PFSK-1 (cell line): Measurements from ENCODE around the gene IKZF1.

Experiments
- FOXP2 ChIP-seq: optimal IDR thresholded peaks from 2 replicates; pipeline ENCODE3; 2011; ENCODE audit warnings: borderline replicate concordance, control low read depth, inconsistent platforms; ENCODE audit not compliant: insufficient read depth; ENCODE audit errors: extremely low read length, extremely low read depth
- POLR2AphosphoS5 ChIP-seq: IDR thresholded peaks from 2 replicates; pipeline ENCODE4 v1.6.1; 2012; ENCODE audit warnings: low read depth, mild to moderate bottlenecking, control low read depth, low read length, moderate library complexity
- SIN3A ChIP-seq: IDR thresholded peaks from 2 replicates; pipeline ENCODE4 v1.6.1; 2012; ENCODE audit warnings: mild to moderate bottlenecking, low read length, moderate library complexity, borderline replicate concordance; ENCODE audit not compliant: insufficient read depth
- TAF1 ChIP-seq: IDR thresholded peaks from 2 replicates; pipeline ENCODE4 v1.6.1; 2012; ENCODE audit warnings: low read length, control low read depth, borderline replicate concordance; ENCODE audit not compliant: insufficient read depth
- TF ChIP-seq, protein P1 (sequence below), 2 experiments: IDR thresholded peaks; 2 replicates each; pipeline versions ENCODE4 v1.6.1 to v1.8.0; 2011 to 2012; ENCODE audit warnings: low read depth in 2 of 2, low read length in 2 of 2, control low read depth in 1 of 2, inconsistent platforms in 1 of 2, mild to moderate bottlenecking in 1 of 2, moderate library complexity in 1 of 2; ENCODE audit not compliant: insufficient read depth in 1 of 2

DNA sequence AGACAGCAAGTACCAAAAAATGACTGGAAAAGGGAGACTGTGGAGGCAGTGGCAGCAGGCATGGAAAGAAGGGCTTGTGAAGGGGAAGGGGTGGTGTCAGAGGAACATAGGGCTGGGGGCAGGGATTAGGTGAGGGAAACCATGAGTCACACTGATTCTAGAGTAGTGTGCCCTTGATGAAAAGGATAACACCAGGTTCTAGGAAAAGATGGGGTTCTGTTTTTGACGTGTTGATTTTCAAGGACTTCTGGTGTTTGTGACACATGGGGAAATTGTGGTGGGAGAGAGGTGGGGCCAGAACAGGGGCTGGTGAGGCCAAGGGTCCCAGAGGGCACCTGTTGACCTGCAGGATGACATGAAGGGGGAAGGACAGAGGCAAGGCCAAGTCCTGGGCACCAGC, 88.6 kb downstream of the IKZF1 start:
- TF ChIP-seq POLR2AphosphoS5 (no peak), SIN3A (no peak), TAF1 (no peak), FOXP2 (no peak)
- TF ChIP-seq, protein P1, sequence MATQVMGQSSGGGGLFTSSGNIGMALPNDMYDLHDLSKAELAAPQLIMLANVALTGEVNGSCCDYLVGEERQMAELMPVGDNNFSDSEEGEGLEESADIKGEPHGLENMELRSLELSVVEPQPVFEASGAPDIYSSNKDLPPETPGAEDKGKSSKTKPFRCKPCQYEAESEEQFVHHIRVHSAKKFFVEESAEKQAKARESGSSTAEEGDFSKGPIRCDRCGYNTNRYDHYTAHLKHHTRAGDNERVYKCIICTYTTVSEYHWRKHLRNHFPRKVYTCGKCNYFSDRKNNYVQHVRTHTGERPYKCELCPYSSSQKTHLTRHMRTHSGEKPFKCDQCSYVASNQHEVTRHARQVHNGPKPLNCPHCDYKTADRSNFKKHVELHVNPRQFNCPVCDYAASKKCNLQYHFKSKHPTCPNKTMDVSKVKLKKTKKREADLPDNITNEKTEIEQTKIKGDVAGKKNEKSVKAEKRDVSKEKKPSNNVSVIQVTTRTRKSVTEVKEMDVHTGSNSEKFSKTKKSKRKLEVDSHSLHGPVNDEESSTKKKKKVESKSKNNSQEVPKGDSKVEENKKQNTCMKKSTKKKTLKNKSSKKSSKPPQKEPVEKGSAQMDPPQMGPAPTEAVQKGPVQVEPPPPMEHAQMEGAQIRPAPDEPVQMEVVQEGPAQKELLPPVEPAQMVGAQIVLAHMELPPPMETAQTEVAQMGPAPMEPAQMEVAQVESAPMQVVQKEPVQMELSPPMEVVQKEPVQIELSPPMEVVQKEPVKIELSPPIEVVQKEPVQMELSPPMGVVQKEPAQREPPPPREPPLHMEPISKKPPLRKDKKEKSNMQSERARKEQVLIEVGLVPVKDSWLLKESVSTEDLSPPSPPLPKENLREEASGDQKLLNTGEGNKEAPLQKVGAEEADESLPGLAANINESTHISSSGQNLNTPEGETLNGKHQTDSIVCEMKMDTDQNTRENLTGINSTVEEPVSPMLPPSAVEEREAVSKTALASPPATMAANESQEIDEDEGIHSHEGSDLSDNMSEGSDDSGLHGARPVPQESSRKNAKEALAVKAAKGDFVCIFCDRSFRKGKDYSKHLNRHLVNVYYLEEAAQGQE (IDR thresholded peaks at IDR 0.05; ENCODE audit: insufficient read depth in 1 of 2, low read depth in 2 of 2, low read length in 2 of 2): no peak
